Bronchial epithelial cell (primary cell): ENCODE measurements around the gene KRT82. TPM values are rescaled to one million over a fixed set of nuclear protein-coding genes. Genes with fewer than 3 reads are reported as not detected.
A peak's percentile ranks its signal among the peaks of the same experiment; 100 is the strongest.

Experiments used
- DNase-seq: peaks from one replicate; pipeline ENCODE4 v3.0.0-alpha.2; 2010; ENCODE audit warnings: low read depth
- FAIRE-seq: peaks from 2 replicates; lab custom pipeline; 2011; peaks lifted over from hg19 to GRCh38; lab: Jason Lieb, UNC
- H3K27me3 ChIP-seq: 2 replicates; pipeline ENCODE4 v1.5.1; 2011; ENCODE audit warnings: low read length; ENCODE audit not compliant: control insufficient read depth, insufficient read depth
- H3K36me3 ChIP-seq: 2 replicates; pipeline ENCODE4 v1.5.1; 2011; ENCODE audit warnings: low read length; ENCODE audit not compliant: control insufficient read depth, insufficient read depth
- H3K4me3 ChIP-seq: 2 replicates; pipeline ENCODE4 v1.5.1; 2011; ENCODE audit warnings: mild to moderate bottlenecking, low read depth, low read length, control low read depth
- CTCF ChIP-seq: IDR thresholded peaks from 2 replicates; pipeline ENCODE4 v1.5.1; 2011; ENCODE audit warnings: mild to moderate bottlenecking, moderate library complexity, low read length, control low read depth, inconsistent platforms; ENCODE audit not compliant: insufficient read depth, severe bottlenecking
- total RNA-seq: library from RNA; depleted of rRNA; stranded (reverse); fragments of >200 nt; gene quantifications from 2 replicates; pipeline ENCODE4 v1.2.1, GENCODE V29; 2014

Gene KRT82
- total RNA-seq, 1 donor from 2014 or later = not detected

- FAIRE-seq (no peak), DNase-seq (no peak)
- TF ChIP-seq CTCF = no peak
- H3K27me3 ChIP-seq = no peaks in the 10 kb centered on the region
- no peaks in the 10 kb centered on the region for H3K36me3 ChIP-seq
- no peak overlapping the region for H3K4me3 ChIP-seq
Measured at GRCh38 chr12:52398176-52398575, 8.0 kb downstream of the KRT82 start.

GRCh38 chr12:52396656-52397055 lies 9.5 kb downstream of the KRT82 start:
- Histone ChIP-seq H3K36me3 (no peaks in the 10 kb centered on the region), H3K27me3 (no peaks in the 10 kb centered on the region), H3K4me3 (no peak overlapping the region)
- peak; percentile 55 for FAIRE-seq
- no peak for TF ChIP-seq CTCF
- no peak for DNase-seq

- DNase-seq (peak; percentile 35), FAIRE-seq (peak; percentile 18)
- peak; percentile 72 for TF ChIP-seq CTCF
- Histone ChIP-seq H3K36me3 (no peaks in the 10 kb centered on the region), H3K4me3 (no peak overlapping the region), H3K27me3 (no peaks in the 10 kb centered on the region)
Measured at GRCh38 chr12:52395761-52396434, 10.2 kb downstream of the KRT82 start.

- no peak for TF ChIP-seq CTCF
- peak; percentile 50 for FAIRE-seq
- DNase-seq = no peak
- Histone ChIP-seq H3K36me3 (no peaks in the 10 kb centered on the region), H3K27me3 (no peaks in the 10 kb centered on the region), H3K4me3 (no peak overlapping the region)
Measured at GRCh38 chr12:52394836-52395405, 11.2 kb downstream of the KRT82 start.

- peak; percentile 52 for FAIRE-seq
- no peak overlapping the region for H3K4me3 ChIP-seq
- no peaks in the 10 kb centered on the region for H3K36me3 ChIP-seq
- no peaks in the 10 kb centered on the region for H3K27me3 ChIP-seq
- TF ChIP-seq CTCF = no peak
- DNase-seq = peak; percentile 78
Measured at GRCh38 chr12:52392465-52393007, 13.6 kb downstream of the KRT82 start.
